ENCODE results near the gene ANAPC2. TPM values are rescaled to one million over a fixed set of nuclear protein-coding genes. Genes with fewer than 3 reads are reported as not detected.

ANAPC2 gene
- total and polyA plus RNA-seq, 12 donors, result 23.7 to 69.6 (median 27.7) TPM

DNA sequence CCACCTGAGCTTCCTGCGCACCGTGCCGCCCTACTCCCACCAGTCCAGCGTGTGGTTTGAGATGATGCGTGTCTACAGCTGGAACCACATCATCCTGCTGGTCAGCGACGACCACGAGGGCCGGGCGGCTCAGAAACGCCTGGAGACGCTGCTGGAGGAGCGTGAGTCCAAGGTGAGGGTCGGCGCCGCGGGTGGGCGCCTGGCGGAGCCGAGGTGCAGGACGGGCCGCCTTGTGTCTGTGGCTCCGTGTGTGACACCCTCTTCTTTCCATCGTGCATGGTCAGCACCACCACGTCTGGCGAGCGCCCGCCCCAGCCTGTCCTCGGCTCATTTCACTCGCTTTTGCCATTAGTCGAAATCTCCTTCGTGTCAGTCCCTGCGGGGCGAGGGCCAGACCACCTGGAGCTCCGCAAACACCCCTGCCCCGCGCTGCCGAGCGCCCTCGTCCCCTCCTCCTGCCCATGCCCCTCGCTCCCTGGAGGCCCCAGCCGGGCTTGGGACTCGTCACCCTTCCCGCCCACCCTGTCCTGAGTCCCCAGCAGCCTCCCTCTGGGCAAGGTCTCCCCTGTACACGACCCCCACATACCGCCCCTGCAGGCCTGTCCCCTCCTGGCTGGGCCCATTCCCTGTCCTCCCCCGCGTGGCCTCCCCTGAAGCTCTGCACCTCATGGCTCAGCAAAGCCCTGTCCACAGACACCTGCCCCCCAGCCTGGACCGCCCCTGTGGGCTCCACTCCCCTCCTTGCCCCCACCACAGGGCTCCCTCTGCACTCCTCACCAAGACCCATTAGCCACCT, 42.4 kb downstream of the ANAPC2 start:
- 48 to 54% methylated on average over 46 to 49 of the region's 49 CpGs for WGBS, 2 donors
- Histone ChIP-seq H3K9me3 (no peaks in the 10 kb centered on the region), H3K27me3 (peaks cover 11 to 76% (median 59%) of the 10 kb centered on the region in 7 donors), H3K27ac (no peak overlapping the region), H3K4me3 (no peak overlapping the region), H3K4me1 (no peaks in the 10 kb centered on the region), H3K36me3 (no peaks in the 10 kb centered on the region)
- no peak for DNase-seq
- TF ChIP-seq, protein P1, sequence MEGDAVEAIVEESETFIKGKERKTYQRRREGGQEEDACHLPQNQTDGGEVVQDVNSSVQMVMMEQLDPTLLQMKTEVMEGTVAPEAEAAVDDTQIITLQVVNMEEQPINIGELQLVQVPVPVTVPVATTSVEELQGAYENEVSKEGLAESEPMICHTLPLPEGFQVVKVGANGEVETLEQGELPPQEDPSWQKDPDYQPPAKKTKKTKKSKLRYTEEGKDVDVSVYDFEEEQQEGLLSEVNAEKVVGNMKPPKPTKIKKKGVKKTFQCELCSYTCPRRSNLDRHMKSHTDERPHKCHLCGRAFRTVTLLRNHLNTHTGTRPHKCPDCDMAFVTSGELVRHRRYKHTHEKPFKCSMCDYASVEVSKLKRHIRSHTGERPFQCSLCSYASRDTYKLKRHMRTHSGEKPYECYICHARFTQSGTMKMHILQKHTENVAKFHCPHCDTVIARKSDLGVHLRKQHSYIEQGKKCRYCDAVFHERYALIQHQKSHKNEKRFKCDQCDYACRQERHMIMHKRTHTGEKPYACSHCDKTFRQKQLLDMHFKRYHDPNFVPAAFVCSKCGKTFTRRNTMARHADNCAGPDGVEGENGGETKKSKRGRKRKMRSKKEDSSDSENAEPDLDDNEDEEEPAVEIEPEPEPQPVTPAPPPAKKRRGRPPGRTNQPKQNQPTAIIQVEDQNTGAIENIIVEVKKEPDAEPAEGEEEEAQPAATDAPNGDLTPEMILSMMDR (IDR thresholded peaks at IDR 0.05), result no peak
- ATAC-seq, result no peak
- intact Hi-C loops (cut with DNase I), result no loop called here

DNA sequence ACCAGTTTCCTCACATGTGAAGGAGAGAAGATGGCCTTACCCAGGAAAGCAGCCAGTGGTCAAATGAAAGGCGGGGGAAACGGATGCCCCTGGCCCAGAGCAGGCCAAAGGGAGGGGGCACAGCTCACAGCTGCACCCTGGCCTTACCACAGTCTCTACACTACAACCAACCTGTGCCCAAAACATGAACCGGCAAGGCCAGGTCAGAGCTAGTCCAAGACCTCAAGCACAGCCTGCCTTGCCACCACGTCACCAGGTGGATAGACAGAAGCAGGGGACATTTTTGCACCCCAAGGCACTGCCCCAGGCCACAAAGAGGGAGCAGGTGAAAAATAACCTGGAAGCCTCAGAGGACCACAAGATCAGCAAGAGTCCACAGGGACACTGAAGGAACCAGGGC, 44.9 kb downstream of the ANAPC2 start:
- no peak overlapping the region for H3K4me3 ChIP-seq
- no peaks in the 10 kb centered on the region for H3K36me3 ChIP-seq
- H3K27ac ChIP-seq, result no peak overlapping the region
- no peaks in the 10 kb centered on the region for H3K9me3 ChIP-seq
- no peak for ATAC-seq
- intact Hi-C loops (cut with DNase I), result loop anchor here in 1 of 10 donors (5.0 kb wide), 1 partner anchor 34 kb away; no protein-coding TSS in a partner anchor
- TF ChIP-seq, protein P1 (IDR thresholded peaks at IDR 0.05), result no peak
- no peak for DNase-seq
- H3K4me1 ChIP-seq, result peaks cover 0 to 6% (median 5%) of the 10 kb centered on the region in 9 donors
- WGBS, 2 donors, result 54 to 77% methylated on average over 4 of the region's 4 CpGs
- H3K27me3 ChIP-seq, result peaks cover 32 to 88% (median 82%) of the 10 kb centered on the region in 7 donors

DNA sequence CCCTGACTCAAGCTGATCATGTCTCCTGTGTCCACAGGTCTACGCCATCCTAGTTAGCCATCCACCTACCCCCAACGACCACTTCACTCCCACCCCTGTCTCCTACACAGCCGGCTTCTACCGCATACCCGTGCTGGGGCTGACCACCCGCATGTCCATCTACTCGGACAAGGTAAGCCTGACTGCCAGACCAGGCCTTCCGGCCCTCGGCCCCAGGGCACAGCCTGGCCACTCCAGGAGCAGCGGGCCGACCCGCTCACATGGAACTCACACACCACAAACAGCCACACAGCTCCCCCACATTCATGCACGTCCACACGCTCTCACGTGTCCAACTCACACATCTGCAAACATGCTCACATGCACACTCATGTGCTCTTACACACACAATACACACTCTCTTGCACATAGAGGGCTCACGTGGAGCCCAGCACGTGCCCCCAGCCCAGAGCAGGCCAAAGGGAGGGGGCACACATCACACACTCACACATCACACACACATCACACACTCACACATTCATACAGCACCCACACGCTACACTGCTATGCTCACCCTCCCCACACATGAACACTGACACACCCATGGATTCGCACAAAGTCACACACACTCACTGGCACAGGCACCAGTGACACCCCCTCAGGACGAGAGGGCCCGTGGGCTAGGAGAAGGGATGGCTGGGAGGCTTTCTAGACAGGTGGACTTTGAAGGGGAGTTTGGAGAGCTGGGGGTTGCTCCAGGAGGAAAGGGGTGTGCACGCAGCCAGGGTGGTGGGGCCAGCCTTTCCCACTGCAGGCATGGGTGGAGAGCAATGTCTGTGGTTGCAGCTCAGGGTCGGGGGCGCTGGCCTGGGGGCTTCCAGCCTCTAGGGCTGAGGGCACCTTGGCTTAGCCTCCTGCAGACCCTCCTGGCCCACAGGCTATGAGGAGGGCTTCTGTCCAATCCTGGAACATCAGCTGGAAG, 46.1 kb downstream of the ANAPC2 start:
- ATAC-seq (no peak), DNase-seq (no peak)
- TF ChIP-seq, protein P1 (IDR thresholded peaks at IDR 0.05), result no peak
- 73 to 78% methylated on average over 24 of the region's 24 CpGs for WGBS, 2 donors
- H3K9me3 ChIP-seq, result no peaks in the 10 kb centered on the region
- no peak overlapping the region for H3K4me3 ChIP-seq
- H3K36me3 ChIP-seq, result no peaks in the 10 kb centered on the region
- no peak overlapping the region for H3K27ac ChIP-seq
- peaks cover 0 to 7% (median 5%) of the 10 kb centered on the region in 9 donors for H3K4me1 ChIP-seq
- H3K27me3 ChIP-seq, result peaks cover 39 to 88% (median 84%) of the 10 kb centered on the region in 7 donors
- intact Hi-C loops (cut with DNase I), result loop anchor here in 1 of 10 donors (5.0 kb wide), 1 partner anchor 35 kb away; no protein-coding TSS in a partner anchor

Data from heart right ventricle (tissue), 16 donors.